HG03097 (cell line): ENCODE results near the gene FBXW8.

Experiments
- ATAC-seq: cut with Tn5 transposase; IDR thresholded peaks from one replicate; pipeline ENCODE4 v1.9.1; 2021; ENCODE audit not compliant: unreplicated experiment, low FRiP score

Gene FBXW8

DNA sequence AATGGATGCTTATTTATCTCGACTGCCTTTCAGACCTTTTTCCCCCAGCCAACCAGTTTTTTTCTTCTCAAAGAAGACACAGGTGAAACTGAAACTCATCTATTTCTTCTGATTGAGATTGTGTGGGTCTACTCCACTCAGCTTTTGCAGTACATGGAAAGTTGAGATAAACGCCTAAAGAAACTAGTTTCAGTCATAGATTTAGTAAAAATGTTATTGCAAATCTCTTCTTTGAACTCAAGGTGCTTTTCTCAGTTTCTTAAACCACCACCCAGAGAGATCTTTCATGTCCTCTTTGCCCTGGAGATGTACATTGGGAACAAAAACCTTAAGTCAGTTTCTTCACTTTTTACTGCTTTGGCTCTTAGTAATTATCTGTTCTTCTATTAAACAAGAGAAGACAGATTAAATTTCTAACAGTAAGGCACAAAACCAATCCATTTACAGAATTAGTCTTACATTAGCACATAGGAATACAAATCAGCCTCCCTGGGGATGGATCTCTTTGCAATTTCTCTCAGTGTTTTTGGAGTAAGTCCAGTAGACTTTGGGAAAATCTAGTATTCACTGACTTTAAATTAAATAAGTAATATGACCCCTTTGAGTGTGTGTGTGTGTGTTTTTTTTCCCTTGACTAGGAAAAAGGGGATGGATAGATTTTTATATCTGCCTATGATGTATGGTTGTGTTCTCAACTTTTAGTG is 11.6 kb downstream of the FBXW8 start:
- ATAC-seq: peak; percentile 47

- ATAC-seq: peak; percentile 79
These were observed 14.1 kb downstream of the FBXW8 start for GRCh38 chr12:116924558-116925453.

DNA sequence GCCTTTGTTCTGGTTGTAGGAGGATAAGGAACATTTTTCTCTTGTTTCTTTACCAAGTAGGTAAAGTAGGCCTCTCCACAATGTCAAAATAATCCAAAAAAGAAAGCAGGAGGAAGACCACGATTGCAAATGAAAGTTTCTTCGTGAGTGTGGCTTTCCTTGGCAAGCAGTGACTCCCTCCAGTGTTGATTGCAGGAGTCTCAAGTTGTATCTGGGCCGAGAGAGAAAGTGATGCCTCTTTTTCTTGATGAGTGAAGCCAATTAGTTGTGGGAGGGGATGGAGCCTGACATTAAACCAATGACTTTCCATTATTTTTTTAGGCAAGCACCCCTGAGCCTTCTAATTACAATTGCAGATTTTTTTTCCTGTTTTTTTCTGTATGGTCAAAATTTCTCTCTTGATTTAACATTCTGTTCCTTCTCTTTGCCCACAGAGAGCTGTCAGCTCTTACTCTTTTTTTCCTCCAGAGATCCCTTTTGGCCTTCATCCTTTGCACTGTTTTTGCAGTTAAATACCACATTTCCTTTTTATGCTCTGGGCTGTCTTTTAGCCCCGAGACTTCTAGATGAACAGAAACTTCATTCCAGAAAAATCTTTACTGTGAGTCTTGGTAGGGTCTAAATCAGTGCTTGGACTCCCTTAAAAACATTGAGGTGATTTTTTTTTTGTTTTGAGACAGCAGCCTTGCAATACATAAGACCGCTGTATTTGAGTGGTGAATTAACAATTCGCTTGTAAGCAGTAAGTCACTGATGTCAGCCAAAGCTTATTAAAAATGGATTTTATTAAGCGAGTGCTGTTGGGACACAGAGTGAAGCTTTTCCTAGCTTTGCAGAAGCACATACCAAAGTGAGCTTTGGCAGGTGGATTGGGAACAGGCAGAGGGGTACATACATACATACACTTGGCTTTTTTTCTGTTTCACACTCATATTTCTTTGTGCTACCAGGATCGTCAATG is 15.8 kb downstream of the FBXW8 start:
- ATAC-seq: no peak

DNA sequence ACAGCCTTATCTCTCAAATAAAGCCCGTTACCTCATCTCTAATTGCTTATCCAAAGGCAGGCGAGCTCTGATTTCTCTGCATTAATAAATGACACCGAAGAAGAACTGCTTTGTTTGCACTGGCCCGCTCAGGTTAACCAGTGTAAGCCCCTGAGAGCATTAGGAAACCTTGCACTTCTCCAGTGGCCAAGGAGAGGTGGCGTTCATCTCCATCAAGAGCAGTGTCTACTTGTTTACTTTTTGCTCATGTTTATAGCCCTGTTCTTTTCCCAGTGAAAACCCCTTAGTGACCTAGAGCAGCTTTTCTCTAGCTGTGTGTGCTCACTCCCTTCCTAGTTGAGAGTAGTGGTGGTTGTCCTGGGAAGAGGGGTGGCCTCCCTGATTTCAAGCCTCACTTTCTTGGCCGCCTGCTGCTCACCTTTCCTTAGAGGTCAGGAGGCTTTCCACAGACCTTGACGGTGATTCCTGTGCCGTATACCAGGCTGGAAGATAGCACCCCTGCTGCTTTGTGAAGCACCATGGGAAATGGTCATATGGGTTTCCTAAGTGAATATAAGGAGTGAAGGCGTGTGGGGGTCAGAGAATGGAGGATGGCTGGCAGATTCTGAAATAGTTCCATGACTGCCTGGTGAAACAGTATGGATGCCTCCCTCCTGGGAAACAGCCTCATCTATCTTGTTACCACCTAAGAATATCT is 16.6 kb downstream of the FBXW8 start:
- no peak for ATAC-seq

DNA sequence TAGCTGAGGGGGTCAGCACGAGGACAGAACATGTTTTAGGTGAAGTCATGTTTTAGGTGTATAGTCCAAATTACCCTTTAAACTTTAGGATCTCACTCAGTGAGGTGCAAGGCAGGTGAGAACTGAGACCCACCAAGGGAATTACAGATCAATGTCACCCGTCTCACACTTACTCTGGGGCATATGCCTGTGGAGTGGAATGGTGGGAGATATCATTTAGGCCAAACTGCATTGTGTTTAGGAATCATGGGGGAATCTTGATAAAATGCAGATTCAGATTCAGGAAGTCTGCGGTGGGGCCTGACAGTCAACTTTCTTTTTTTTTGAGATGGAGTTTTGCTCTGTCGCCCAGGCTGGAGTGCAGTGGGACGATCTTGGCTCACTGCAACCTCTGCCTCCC is 17.8 kb downstream of the FBXW8 start:
- ATAC-seq: no peak

GRCh38 chr12:116929885-116930284 is 19.1 kb downstream of the FBXW8 start:
- ATAC-seq: no peak

GRCh38 chr12:116931665-116932064 is 20.9 kb downstream of the FBXW8 start:
- no peak for ATAC-seq

GRCh38 chr12:116933091-116933490 is 22.3 kb downstream of the FBXW8 start:
- no peak for ATAC-seq

DNA sequence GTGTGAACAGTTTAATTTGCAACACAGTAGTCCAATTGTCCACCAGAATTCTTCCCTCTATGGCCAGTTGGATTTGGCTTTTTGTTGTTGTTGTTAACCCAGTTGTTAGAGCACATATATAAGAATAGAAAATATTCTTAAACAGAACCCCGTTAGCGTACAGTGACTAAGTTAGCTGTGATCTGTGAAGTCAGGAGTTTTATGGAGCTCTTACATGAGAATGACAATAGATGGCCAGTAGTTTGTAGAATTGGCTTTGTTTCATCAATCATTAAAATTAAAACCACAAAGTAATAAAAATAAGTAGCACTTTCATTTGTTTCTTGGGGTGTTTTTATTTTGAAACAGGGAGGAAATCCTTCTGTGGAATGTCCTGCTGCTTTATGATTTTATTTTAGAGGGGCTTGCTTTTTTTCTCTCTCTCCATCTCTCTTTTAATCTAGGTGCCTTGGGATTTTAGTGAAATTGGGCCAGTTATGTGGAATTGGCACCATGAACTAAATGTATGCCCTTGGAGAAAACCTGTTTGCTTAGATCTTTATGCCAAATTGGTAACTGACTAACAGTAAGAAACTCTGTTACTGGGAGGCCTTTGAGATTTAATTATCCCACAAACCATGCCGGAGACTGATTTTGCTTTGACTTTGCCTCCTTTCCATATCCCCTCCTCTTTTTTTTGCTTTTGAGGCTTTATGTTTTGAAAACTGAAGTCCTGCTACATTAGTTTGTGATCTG is 22.9 kb downstream of the FBXW8 start:
- ATAC-seq: no peak

- no peak for ATAC-seq
These were observed 24.4 kb downstream of the FBXW8 start for GRCh38 chr12:116934908-116935705.

- no peak for ATAC-seq
These were observed 26.9 kb downstream of the FBXW8 start for GRCh38 chr12:116937640-116938039.

DNA sequence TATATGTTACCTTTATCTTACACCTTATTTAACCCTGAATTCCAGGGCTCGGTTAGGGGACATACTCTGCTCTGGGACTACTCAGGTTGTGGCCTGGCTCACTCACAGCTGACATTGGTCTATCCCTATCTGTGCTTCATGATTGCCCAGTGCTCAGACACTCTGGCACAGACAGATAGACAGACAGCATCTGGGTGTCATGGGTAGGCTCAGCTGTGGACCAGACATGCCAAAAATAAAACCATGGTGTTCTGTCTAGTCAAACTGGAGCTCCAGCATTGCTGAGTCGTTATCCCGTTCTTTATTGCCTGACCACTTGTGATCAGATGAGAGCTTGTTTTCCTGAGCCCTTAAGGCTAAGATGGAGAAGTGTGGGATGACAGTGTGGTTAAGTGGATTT is 29.0 kb downstream of the FBXW8 start:
- ATAC-seq: no peak

DNA sequence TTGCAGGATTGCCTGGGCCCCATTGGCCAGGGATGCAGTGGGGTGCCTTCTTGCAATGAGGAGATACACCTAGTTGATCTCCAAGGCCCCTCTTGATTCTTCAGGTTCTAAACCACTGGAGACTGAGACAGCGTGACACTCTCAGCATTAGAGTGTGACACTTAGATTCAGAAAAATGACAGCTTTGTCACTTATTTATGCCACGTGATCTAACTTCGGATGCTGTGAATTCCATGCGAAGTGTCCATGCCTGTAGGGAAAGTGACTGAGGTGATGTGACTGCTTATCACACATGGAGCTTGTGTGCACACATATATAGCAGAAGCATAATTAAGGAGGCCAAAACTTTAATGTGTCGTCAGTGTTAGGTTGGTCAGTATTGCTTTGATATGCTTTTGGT is 30.4 kb downstream of the FBXW8 start:
- no peak for ATAC-seq

GRCh38 chr12:116943419-116944372 is 32.9 kb downstream of the FBXW8 start:
- no peak for ATAC-seq

GRCh38 chr12:116945886-116946550 is 35.3 kb downstream of the FBXW8 start:
- no peak for ATAC-seq

DNA sequence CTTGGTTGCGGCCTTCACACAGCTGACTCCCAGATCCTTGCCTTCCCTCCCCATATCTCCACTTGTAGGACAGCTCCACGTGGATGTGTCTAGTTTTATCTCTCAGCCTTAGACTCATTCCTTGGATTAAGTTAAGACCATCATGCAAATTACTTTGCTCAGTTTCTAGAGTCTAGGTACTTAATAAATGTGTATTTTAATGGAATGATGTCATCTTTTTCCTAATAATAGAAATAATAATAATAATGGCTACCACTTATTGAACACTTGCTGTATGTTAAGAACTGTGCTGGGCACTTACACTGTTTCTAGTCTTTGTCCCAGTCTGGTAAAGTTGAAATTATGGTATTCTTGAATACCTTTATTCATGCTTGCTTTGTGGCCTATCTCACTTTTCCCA is 37.5 kb downstream of the FBXW8 start:
- ATAC-seq: no peak
